ENCODE results near the gene DBF4. TPM values are rescaled to one million over a fixed set of nuclear protein-coding genes. Genes with fewer than 3 reads are reported as not detected.
"Not testable (repeated sequence)": the region's sequence is repeated elsewhere in the genome, so short reads cannot be mapped to it uniquely, and the experiment has no call there.

The DBF4 gene
- total RNA-seq, 1 donor from 2014 or later = not detected

DNA sequence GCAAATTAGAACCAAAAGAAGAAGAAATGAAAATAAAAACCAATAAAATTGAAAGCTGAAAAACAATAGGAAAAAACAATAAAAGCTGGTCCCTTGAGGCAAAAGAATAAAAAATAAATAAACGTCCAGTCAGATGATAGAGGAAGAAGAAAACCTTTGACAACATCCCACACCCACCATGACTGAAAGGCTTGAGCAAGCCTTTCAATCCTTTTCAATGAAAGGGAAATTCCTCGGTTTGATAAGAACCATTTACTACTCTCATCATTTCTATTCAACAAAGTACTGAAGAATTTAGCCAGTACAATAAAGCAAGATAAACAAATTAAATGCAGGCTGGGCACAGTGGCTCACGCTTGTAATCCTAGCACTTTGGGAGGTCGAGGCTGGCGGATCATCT, 3.9 kb upstream of the DBF4 start:
- no peaks in the 10 kb centered on the region for H3K36me3 ChIP-seq
- no peaks in the 10 kb centered on the region for H3K27me3 ChIP-seq
- peaks cover 0 to 15% of the 10 kb centered on the region in 2 donors for H3K9me3 ChIP-seq
- no peaks in the 10 kb centered on the region for H3K4me1 ChIP-seq
- no peak overlapping the region for H3K4me3 ChIP-seq
- TF ChIP-seq, protein P1, sequence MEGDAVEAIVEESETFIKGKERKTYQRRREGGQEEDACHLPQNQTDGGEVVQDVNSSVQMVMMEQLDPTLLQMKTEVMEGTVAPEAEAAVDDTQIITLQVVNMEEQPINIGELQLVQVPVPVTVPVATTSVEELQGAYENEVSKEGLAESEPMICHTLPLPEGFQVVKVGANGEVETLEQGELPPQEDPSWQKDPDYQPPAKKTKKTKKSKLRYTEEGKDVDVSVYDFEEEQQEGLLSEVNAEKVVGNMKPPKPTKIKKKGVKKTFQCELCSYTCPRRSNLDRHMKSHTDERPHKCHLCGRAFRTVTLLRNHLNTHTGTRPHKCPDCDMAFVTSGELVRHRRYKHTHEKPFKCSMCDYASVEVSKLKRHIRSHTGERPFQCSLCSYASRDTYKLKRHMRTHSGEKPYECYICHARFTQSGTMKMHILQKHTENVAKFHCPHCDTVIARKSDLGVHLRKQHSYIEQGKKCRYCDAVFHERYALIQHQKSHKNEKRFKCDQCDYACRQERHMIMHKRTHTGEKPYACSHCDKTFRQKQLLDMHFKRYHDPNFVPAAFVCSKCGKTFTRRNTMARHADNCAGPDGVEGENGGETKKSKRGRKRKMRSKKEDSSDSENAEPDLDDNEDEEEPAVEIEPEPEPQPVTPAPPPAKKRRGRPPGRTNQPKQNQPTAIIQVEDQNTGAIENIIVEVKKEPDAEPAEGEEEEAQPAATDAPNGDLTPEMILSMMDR (IDR thresholded peaks at IDR 0.05) = no peak
- intact Hi-C loops (cut with DNase I) = loop anchor here (10.0 kb wide), 3 partner anchors 368 to 938 kb away; no protein-coding TSS in a partner anchor
- no peak overlapping the region for H3K27ac ChIP-seq
- no peak for DNase-seq (ENCODE audit: low spot score in 2 of 2)

DNA sequence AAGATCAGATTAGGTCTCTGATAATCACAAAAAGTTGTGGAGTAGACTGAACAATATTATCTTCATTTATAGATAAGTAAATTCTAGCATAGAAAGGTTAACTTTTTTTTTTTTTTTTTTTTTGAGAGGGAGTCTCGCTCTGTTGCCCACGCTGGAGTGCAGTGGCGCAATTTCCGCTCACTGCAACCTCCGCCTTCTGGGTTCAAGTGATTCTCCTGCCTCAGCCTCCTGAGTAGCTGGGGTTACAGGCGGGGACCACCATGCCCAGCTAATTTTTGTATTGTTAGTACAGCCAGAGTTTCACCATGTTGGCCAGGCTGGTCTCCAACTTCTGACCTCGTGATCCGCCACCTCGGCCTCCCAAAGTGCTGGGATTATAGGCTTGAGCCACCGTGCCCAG, 3.0 kb upstream of the DBF4 start:
- H3K4me3 ChIP-seq; H3K27me3 ChIP-seq; H3K27ac ChIP-seq; H3K36me3 ChIP-seq; DNase-seq (ENCODE audit: low spot score in 2 of 2); H3K4me1 ChIP-seq: not testable (repeated sequence)
- intact Hi-C loops (cut with DNase I) = loop anchor here (10.0 kb wide), 3 partner anchors 369 to 939 kb away; no protein-coding TSS in a partner anchor
- H3K9me3 ChIP-seq = peaks cover 0 to 12% of the 10 kb centered on the region in 2 donors

DNA sequence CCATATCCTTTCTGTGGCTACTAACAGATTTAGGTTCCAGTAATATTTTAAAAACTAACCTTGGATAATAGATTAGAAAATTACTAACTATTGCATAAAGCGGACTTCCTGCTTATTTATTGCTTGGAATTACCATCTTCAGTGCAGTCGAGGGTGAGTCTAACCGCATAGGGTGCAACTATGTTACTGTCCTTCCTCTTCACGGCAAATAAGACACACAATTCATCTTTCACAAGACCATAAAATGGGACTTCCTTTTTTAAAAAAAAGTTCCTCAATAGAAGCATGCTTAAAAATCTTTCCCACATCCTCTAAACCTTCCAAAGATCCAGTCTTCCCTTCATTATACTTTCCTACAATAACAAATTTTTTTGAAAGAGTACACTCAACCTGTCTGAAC, 2.2 kb upstream of the DBF4 start:
- Histone ChIP-seq H3K36me3 (no peaks in the 10 kb centered on the region), H3K27me3 (no peaks in the 10 kb centered on the region), H3K4me1 (peaks cover 0 to 4% of the 10 kb centered on the region in 2 donors), H3K27ac (peak overlapping the region; percentile 31 to 91), H3K9me3 (peaks cover 0 to 12% of the 10 kb centered on the region in 2 donors), H3K4me3 (no peak overlapping the region)
- TF ChIP-seq, protein P1 (IDR thresholded peaks at IDR 0.05) = no peak
- intact Hi-C loops (cut with DNase I) = loop anchor here (10.0 kb wide), 3 partner anchors 369 to 939 kb away; no protein-coding TSS in a partner anchor
- DNase-seq (ENCODE audit: low spot score in 2 of 2) = no peak

DNA sequence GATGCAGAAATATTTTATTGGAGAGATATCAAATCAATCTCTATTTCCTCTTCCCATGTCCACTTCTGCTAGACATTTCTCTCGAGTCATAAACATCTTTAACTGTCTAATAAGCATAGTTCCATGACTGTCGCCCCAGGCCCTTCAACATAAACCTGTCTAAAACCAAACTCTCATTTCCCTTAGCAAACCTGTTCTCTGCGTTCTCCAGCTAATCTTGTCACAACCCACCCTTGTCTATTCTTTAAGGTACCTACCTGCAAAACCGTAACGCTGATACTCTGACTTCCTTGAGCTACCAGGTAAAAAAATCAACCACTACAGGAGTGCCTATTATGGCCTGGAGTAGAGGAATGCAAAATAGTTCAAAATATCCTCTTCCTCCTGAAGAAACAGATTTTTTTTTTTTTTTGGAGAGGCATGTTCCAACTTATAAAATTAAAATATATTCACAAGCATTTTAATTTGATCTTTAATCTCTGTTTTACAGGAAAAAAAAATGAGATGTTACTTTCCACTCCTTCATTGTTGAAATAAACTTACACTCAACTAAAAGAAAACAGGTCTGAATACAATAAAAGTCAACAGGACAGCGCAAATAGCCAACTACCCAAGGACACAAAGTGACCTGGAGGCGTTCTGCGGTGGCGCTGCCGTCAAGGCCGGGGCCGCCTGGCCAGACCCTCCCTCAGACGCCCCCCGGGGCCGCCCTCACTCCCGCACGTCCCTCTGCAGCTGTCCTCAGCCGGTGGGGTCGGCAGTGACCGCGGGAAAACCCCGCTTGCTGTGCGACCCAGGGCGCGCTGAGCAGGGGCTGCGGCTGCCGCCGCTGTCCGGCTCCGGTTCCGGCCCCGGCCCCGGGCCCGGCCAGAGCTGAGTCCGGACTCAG, 898 bp upstream of the DBF4 start:
- TF ChIP-seq, protein P1 (IDR thresholded peaks at IDR 0.05) = no peak
- H3K4me3 ChIP-seq = peak overlapping the region; percentile 63 to 76
- H3K36me3 ChIP-seq = no peaks in the 10 kb centered on the region
- H3K27me3 ChIP-seq = no peaks in the 10 kb centered on the region
- DNase-seq (ENCODE audit: low spot score in 2 of 2) = no peak
- intact Hi-C loops (cut with DNase I) = loop anchor here (2.0 to 10.0 kb wide), 8 partner anchors 59 to 941 kb away; partner anchors contain the start of genes ADAM22, CROT, DMTF1 and RUNDC3B
- peaks cover 0 to 11% of the 10 kb centered on the region in 2 donors for H3K9me3 ChIP-seq
- peaks cover 0 to 4% of the 10 kb centered on the region in 2 donors for H3K4me1 ChIP-seq
- H3K27ac ChIP-seq = peak overlapping the region; percentile 90 to 91

DNA sequence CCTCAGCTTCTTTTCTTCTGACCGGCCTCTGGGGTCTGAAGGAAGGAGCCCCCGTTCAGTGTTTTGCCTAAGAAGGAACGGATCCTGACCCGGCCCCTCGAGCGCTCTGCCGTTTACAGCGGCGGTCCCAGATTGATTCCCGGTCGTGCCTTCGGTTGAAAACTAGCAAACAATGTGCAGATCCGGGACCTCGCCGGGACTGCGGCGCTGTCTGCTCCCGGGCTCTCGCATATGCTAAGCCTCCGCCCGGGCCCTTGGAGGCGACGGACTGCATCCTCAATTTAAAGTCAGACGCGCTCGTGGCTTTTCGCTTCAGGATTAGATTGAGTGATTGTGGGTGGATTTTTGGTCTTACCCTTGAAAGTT, 559 bp downstream of the DBF4 start:
- peak in 1 of 2 donors; percentile 79 for DNase-seq (ENCODE audit: low spot score in 2 of 2)
- Histone ChIP-seq H3K36me3 (no peaks in the 10 kb centered on the region), H3K27ac (peak overlapping the region; percentile 90 to 91), H3K9me3 (no peaks in the 10 kb centered on the region), H3K4me1 (peaks cover 0 to 4% of the 10 kb centered on the region in 2 donors), H3K4me3 (peak overlapping the region; percentile 63 to 76), H3K27me3 (no peaks in the 10 kb centered on the region)
- TF ChIP-seq, protein P1 (IDR thresholded peaks at IDR 0.05) = no peak
- intact Hi-C loops (cut with DNase I) = loop anchor here (2.0 to 10.0 kb wide), 8 partner anchors 58 to 942 kb away; partner anchors contain the start of genes ADAM22, CROT, DMTF1 and RUNDC3B

All from ascending aorta (tissue), 2 donors.